PC-3 (cell line): ENCODE results near the gene LUC7L2. TPM values are rescaled to one million over a fixed set of nuclear protein-coding genes. Genes with fewer than 3 reads are reported as not detected.
"Not testable (repeated sequence)": the region's sequence is repeated elsewhere in the genome, so short reads cannot be mapped to it uniquely, and the experiment has no call there.

Experiments used
- ATAC-seq: fragments of 200-7000 bp; cut with Tn5 transposase; 2 replicates; pipeline ENCODE4 v1.9.1; 2020; ENCODE audit warnings: mild to moderate bottlenecking, moderate library complexity
- BruUV-seq: library from RNA; stranded (reverse); fragments of 400-500 nt; replicated peaks from 2 replicates; lab custom pipeline; 2021; lab: Mats Ljungman, UMichigan
- CTCF ChIA-PET: fragments of 300-600 bp; sonication (Branson Sonifier 250); formaldehyde crosslinking; loops from one replicate; lab custom pipeline; 2022; ENCODE audit warnings: antibody characterized with exemption; lab: Charles Lee
- POLR2A ChIA-PET: fragments of 300-600 bp; sonication (Branson Sonifier 250); formaldehyde crosslinking; loops from one replicate; lab custom pipeline; 2022; ENCODE audit warnings: antibody characterized with exemption; ENCODE audit not compliant: unreplicated experiment; lab: Charles Lee
- DNase-seq: peaks from one replicate; pipeline ENCODE4 v3.0.0-alpha.2; 2015
- H2AFZ ChIP-seq: fragments of 300-600 bp; sonication (generic); 2 replicates; pipeline ENCODE4 v1.6.0; 2016; ENCODE audit warnings: antibody characterized with exemption, low read length
- H3F3A ChIP-seq: fragments of 300-600 bp; sonication (generic); one replicate; pipeline ENCODE4 v1.6.0; 2017; ENCODE audit warnings: antibody characterized with exemption, low read length, control low read depth, mild to moderate bottlenecking; ENCODE audit not compliant: unreplicated experiment
- H3K27ac ChIP-seq: fragments of 300-600 bp; sonication (generic); 2 replicates; pipeline ENCODE4 v1.5.1; 2016; ENCODE audit warnings: mild to moderate bottlenecking, low read length
- H3K27me3 ChIP-seq: fragments of 300-600 bp; sonication (generic); 2 replicates; pipeline ENCODE4 v1.6.1; 2016; ENCODE audit warnings: low read length, mixed read lengths
- H3K36me3 ChIP-seq: fragments of 300-600 bp; sonication (generic); 2 replicates; pipeline ENCODE4 v1.6.1; 2016; ENCODE audit warnings: low read depth, mixed run types, low read length, mixed read lengths
- H3K4me1 ChIP-seq: fragments of 300-600 bp; sonication (generic); 2 replicates; pipeline ENCODE4 v1.5.1; 2016; ENCODE audit warnings: low read length; ENCODE audit not compliant: insufficient read depth
- H3K4me2 ChIP-seq: fragments of 300-600 bp; sonication (generic); 2 replicates; pipeline ENCODE4 v1.6.0; 2016; ENCODE audit warnings: low read length
- H3K4me3 ChIP-seq: fragments of 300-600 bp; sonication (generic); 2 replicates; pipeline ENCODE4 v1.5.1; 2016; ENCODE audit warnings: mild to moderate bottlenecking, low read length, mixed read lengths
- H3K79me2 ChIP-seq: fragments of 300-600 bp; sonication (generic); 2 replicates; pipeline ENCODE4 v1.6.1; 2017; ENCODE audit warnings: low read length, mixed read lengths
- H3K9ac ChIP-seq: fragments of 300-600 bp; sonication (generic); 2 replicates; pipeline ENCODE4 v1.6.0; 2016; ENCODE audit warnings: mild to moderate bottlenecking, low read length
- H3K9me2 ChIP-seq: fragments of 300-600 bp; sonication (generic); replicated peaks from 2 replicates; pipeline ENCODE4 v1.6.1; 2016; ENCODE audit warnings: mixed run types, low read length, mixed read lengths
- H3K9me3 ChIP-seq: fragments of 300-600 bp; sonication (generic); 2 replicates; pipeline ENCODE4 v1.6.1; 2016; ENCODE audit warnings: low read length, mixed read lengths
- H4K20me1 ChIP-seq: fragments of 300-600 bp; sonication (generic); 2 replicates; pipeline ENCODE4 v1.6.1; 2016; ENCODE audit warnings: low read length, mixed read lengths
- EZH2 ChIP-seq: fragments of 300-600 bp; sonication (generic); IDR thresholded peaks from one replicate; pipeline ENCODE4 v1.6.1; 2017; ENCODE audit warnings: antibody characterized with exemption, mild to moderate bottlenecking, low read length; ENCODE audit not compliant: unreplicated experiment
- EZH2phosphoT487 ChIP-seq: fragments of 300-600 bp; sonication (generic); IDR thresholded peaks from 2 replicates; pipeline ENCODE4 v1.6.1; 2018; ENCODE audit warnings: mild to moderate bottlenecking, antibody characterized with exemption, low read length, borderline replicate concordance
- intact Hi-C: fragments of 100-400 bp; cut with micrococcal nuclease; formaldehyde crosslinking; loops from 2 replicates; pipeline ENCODE4 v1.9.0; 2023
- total RNA-seq: library from RNA; depleted of rRNA; stranded (reverse); fragments of >200 nt; gene quantifications from 2 replicates; pipeline ENCODE4 v1.2.3, GENCODE V29; 2014
- TF ChIP-seq, protein P1 (sequence below): fragments of 300-600 bp; sonication (generic); conservative IDR thresholded peaks from 2 replicates; pipeline ENCODE4 v1.5.1; 2017; ENCODE audit warnings: antibody characterized with exemption, low read depth, mild to moderate bottlenecking, low read length

The LUC7L2 gene
- total RNA-seq, 1 experiment from 2014 or later: 67.4 TPM

- Histone ChIP-seq H3F3A (no peaks in the 10 kb centered on the region), H3K27ac (no peak overlapping the region), H3K79me2 (no peaks in the 10 kb centered on the region), H3K9me3 (no peaks in the 10 kb centered on the region), H4K20me1 (no peaks in the 10 kb centered on the region), H3K36me3 (no peaks in the 10 kb centered on the region), H3K4me3 (no peak overlapping the region), H3K4me1 (no peaks in the 10 kb centered on the region), H3K27me3 (no peaks in the 10 kb centered on the region), H3K9ac (no peak overlapping the region), H3K9me2 (no peaks in the 10 kb centered on the region), H3K4me2 (no peak overlapping the region), H2AFZ (no peak overlapping the region)
- ATAC-seq (no peak), DNase-seq (no peak)
- intact Hi-C loops: no loop called here
- TF ChIP-seq, protein P1, sequence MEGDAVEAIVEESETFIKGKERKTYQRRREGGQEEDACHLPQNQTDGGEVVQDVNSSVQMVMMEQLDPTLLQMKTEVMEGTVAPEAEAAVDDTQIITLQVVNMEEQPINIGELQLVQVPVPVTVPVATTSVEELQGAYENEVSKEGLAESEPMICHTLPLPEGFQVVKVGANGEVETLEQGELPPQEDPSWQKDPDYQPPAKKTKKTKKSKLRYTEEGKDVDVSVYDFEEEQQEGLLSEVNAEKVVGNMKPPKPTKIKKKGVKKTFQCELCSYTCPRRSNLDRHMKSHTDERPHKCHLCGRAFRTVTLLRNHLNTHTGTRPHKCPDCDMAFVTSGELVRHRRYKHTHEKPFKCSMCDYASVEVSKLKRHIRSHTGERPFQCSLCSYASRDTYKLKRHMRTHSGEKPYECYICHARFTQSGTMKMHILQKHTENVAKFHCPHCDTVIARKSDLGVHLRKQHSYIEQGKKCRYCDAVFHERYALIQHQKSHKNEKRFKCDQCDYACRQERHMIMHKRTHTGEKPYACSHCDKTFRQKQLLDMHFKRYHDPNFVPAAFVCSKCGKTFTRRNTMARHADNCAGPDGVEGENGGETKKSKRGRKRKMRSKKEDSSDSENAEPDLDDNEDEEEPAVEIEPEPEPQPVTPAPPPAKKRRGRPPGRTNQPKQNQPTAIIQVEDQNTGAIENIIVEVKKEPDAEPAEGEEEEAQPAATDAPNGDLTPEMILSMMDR: no peak
- TF ChIP-seq EZH2phosphoT487 (no peak), EZH2 (no peak)
- BruUV-seq: no TSS peak
- ChIA-PET POLR2A (interaction anchor here (0.6 kb wide), 1 partner anchor 31 kb away, joined by 8 read pairs; the partner anchor contains the start of gene LUC7L2), CTCF (no interaction called here)
Observed at GRCh38 chr7:139329119-139329518, 30.6 kb upstream of the LUC7L2 start.

DNA sequence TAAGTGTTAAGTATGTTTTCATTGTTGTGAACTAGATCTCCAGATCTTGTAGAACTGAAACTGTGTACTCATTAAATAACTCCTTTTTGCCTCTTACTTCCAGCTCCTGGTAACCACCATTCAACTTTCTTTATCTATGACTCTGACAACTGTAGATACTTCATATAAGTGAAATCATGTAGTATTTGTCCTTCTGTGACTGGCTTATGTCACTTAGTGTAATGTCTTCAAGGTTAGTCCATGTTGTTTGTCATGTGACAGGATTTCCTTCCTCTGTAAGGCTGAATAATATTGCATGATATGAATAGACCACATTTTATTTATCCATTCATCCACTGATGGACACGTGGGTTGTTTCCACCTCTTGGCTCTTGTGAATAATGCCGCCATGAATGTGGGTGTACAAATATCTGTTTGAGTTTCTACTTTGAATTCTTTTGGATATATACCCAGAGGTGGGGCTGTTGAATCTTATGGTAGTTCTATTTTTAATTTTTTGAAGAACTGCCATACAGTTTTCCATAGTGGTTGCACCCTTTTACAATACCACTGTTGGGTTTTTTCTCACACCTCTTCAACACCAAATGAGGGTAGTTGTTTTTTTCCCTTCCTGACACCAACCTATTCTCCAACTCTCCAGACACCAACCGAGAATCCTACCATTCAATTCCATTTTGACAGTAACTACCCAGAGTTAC is 29.2 kb upstream of the LUC7L2 start:
- no peaks in the 10 kb centered on the region for H3K9me2 ChIP-seq
- ChIA-PET POLR2A (no interaction called here), CTCF (no interaction called here)
- H3K4me3 ChIP-seq: no peak overlapping the region
- no peaks in the 10 kb centered on the region for H4K20me1 ChIP-seq
- H3K79me2 ChIP-seq: no peaks in the 10 kb centered on the region
- intact Hi-C loops: no loop called here
- TF ChIP-seq EZH2phosphoT487: no peak
- no peak for TF ChIP-seq EZH2
- TF ChIP-seq, protein P1: no peak
- H3K4me1 ChIP-seq: no peaks in the 10 kb centered on the region
- no peak overlapping the region for H3K27ac ChIP-seq
- H3K27me3 ChIP-seq: no peaks in the 10 kb centered on the region
- H3K36me3 ChIP-seq: no peaks in the 10 kb centered on the region
- H3K9ac ChIP-seq: no peak overlapping the region
- no peak overlapping the region for H3K4me2 ChIP-seq
- no peaks in the 10 kb centered on the region for H3F3A ChIP-seq
- no peak for ATAC-seq
- no TSS peak for BruUV-seq
- DNase-seq: no peak
- no peak overlapping the region for H2AFZ ChIP-seq
- no peaks in the 10 kb centered on the region for H3K9me3 ChIP-seq

GRCh38 chr7:139332697-139333359 is 26.9 kb upstream of the LUC7L2 start:
- no peaks in the 10 kb centered on the region for H3F3A ChIP-seq
- TF ChIP-seq, protein P1: no peak
- no peak for TF ChIP-seq EZH2
- no peak for TF ChIP-seq EZH2phosphoT487
- H3K4me3 ChIP-seq: no peak overlapping the region
- H3K27me3 ChIP-seq: no peaks in the 10 kb centered on the region
- no peak overlapping the region for H3K27ac ChIP-seq
- ATAC-seq (no peak), DNase-seq (no peak)
- CTCF ChIA-PET: interaction anchor here (0.5 to 0.7 kb wide), 2 partner anchors 12 to 174 kb away, joined by 4 to 5 read pairs; no protein-coding TSS in a partner anchor
- intact Hi-C loops: no loop called here
- H4K20me1 ChIP-seq: no peaks in the 10 kb centered on the region
- no peak overlapping the region for H3K4me2 ChIP-seq
- H3K9me3 ChIP-seq: no peaks in the 10 kb centered on the region
- BruUV-seq: no TSS peak
- POLR2A ChIA-PET: no interaction called here
- no peaks in the 10 kb centered on the region for H3K9me2 ChIP-seq
- no peak overlapping the region for H3K9ac ChIP-seq
- no peaks in the 10 kb centered on the region for H3K36me3 ChIP-seq
- no peaks in the 10 kb centered on the region for H3K79me2 ChIP-seq
- no peak overlapping the region for H2AFZ ChIP-seq
- no peaks in the 10 kb centered on the region for H3K4me1 ChIP-seq

GRCh38 chr7:139333443-139333842 is 26.3 kb upstream of the LUC7L2 start:
- POLR2A ChIA-PET, H3K9me2 ChIP-seq, H4K20me1 ChIP-seq, H3K9ac ChIP-seq, H3K79me2 ChIP-seq, H3K27ac ChIP-seq, intact Hi-C loops, H3K4me3 ChIP-seq, H3K27me3 ChIP-seq, H3K4me2 ChIP-seq, H2AFZ ChIP-seq, ATAC-seq, H3K4me1 ChIP-seq, H3K9me3 ChIP-seq, BruUV-seq, DNase-seq, H3K36me3 ChIP-seq, H3F3A ChIP-seq: not testable (repeated sequence)
- CTCF ChIA-PET: interaction anchor here (0.7 kb wide), 1 partner anchor 173 kb away, joined by 5 read pairs; no protein-coding TSS in a partner anchor
